ENCODE measurements around the gene AACS.

GRCh38 chr12:125081427-125081826, 16.2 kb downstream of the AACS start:
- TF ChIP-seq CTCF (conservative IDR thresholded peaks at IDR 0.05; ENCODE audit: low read depth, low read length) (no peak), CEBPB (IDR thresholded peaks at IDR 0.05; ENCODE audit: low read depth, low read length) (no peak), POLR2A (IDR thresholded peaks at IDR 0.05; ENCODE audit: low read depth, low read length) (no peak), USF2 (IDR thresholded peaks at IDR 0.05; ENCODE audit: low read depth, low read length) (no peak), MXI1 (IDR thresholded peaks at IDR 0.05; ENCODE audit: borderline replicate concordance, low read depth, low read length) (no peak), SMC3 (IDR thresholded peaks at IDR 0.05; ENCODE audit: low read depth, low read length) (no peak), RFX5 (IDR thresholded peaks at IDR 0.05; ENCODE audit: low read depth, low read length) (no peak)
